SH-SY5Y (cell line): ENCODE measurements around the gene PPP3CA.

Experiments
- GATA2 ChIP-seq: IDR thresholded peaks from 2 replicates; pipeline ENCODE4 v1.6.1; 2011; ENCODE audit warnings: mild to moderate bottlenecking, low read depth, low read length
- GATA3 ChIP-seq: IDR thresholded peaks from 2 replicates; pipeline ENCODE4 v1.6.1; 2011; ENCODE audit warnings: low read depth, mild to moderate bottlenecking, low read length, moderate library complexity

GRCh38 chr4:101332424-101332823 lies 14.9 kb downstream of the PPP3CA start:
- TF ChIP-seq GATA2 (no peak), GATA3 (no peak)
